ENCODE results near the gene BARD1. TPM values are rescaled to one million over a fixed set of nuclear protein-coding genes. Genes with fewer than 3 reads are reported as not detected.
A peak's percentile ranks its signal among the peaks of the same experiment; 100 is the strongest.

BARD1 gene
- total and polyA plus RNA-seq, 4 donors, result 0.54 to 11.3 (median 3.0) TPM

GRCh38 chr2:214713080-214713830 lies 96.2 kb downstream of the BARD1 start:
- Histone ChIP-seq H3K27ac (ENCODE audit: low read depth in 1 of 2, low read length in 2 of 2) (no peak overlapping the region), H3K9me3 (ENCODE audit: control insufficient read depth in 4 of 4, low read length in 3 of 4) (no peaks in the 10 kb centered on the region), H3K27me3 (ENCODE audit: control insufficient read depth in 4 of 4, insufficient read depth in 4 of 4, low read length in 3 of 4) (peaks cover 0 to 10% (median 3%) of the 10 kb centered on the region in 4 donors), H3K36me3 (ENCODE audit: control insufficient read depth in 4 of 4, insufficient read depth in 3 of 4, low read depth in 1 of 4, low read length in 3 of 4) (no peaks in the 10 kb centered on the region), H3K9ac (ENCODE audit: low read depth in 1 of 2, low read length in 2 of 2) (no peak overlapping the region), H3K4me3 (ENCODE audit: low read depth in 1 of 3, low read length in 3 of 3) (no peak overlapping the region), H3K4me1 (ENCODE audit: control insufficient read depth in 4 of 4, insufficient read depth in 4 of 4, low read length in 3 of 4) (peaks cover 0 to 5% (median 2%) of the 10 kb centered on the region in 4 donors)
- TF ChIP-seq HNF4G (IDR thresholded peaks at IDR 0.05), result no peak
- peak; percentile 69 for TF ChIP-seq REST (IDR thresholded peaks at IDR 0.05)
- TF ChIP-seq, protein P1, sequence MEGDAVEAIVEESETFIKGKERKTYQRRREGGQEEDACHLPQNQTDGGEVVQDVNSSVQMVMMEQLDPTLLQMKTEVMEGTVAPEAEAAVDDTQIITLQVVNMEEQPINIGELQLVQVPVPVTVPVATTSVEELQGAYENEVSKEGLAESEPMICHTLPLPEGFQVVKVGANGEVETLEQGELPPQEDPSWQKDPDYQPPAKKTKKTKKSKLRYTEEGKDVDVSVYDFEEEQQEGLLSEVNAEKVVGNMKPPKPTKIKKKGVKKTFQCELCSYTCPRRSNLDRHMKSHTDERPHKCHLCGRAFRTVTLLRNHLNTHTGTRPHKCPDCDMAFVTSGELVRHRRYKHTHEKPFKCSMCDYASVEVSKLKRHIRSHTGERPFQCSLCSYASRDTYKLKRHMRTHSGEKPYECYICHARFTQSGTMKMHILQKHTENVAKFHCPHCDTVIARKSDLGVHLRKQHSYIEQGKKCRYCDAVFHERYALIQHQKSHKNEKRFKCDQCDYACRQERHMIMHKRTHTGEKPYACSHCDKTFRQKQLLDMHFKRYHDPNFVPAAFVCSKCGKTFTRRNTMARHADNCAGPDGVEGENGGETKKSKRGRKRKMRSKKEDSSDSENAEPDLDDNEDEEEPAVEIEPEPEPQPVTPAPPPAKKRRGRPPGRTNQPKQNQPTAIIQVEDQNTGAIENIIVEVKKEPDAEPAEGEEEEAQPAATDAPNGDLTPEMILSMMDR (IDR thresholded peaks at IDR 0.05; ENCODE audit: low read depth, low read length, missing input control), result no peak
- TF ChIP-seq HNF4A (conservative IDR thresholded peaks at IDR 0.05), result peak; percentile 33 to 74
- peak; percentile 38 to 56 for TF ChIP-seq RAD21 (IDR thresholded peaks at IDR 0.05)
- peak; percentile 83 for TF ChIP-seq FOXA1 (IDR thresholded peaks at IDR 0.05)
- TF ChIP-seq ATF3 (IDR thresholded peaks at IDR 0.05), result no peak
- peak in 1 of 2 donors; percentile 84 for TF ChIP-seq RXRA (IDR thresholded peaks at IDR 0.05)
- TF ChIP-seq EGR1 (IDR thresholded peaks at IDR 0.05; ENCODE audit: low read depth in 2 of 2), result peak in 1 of 2 donors; percentile 74
- TF ChIP-seq JUND (IDR thresholded peaks at IDR 0.05), result peak; percentile 75 to 96
- TF ChIP-seq FOXA2 (IDR thresholded peaks at IDR 0.05), result peak; percentile 94
- peak; percentile 27 for TF ChIP-seq SP1 (IDR thresholded peaks at IDR 0.05)
- no peak for TF ChIP-seq TAF1 (conservative IDR thresholded peaks at IDR 0.05)
- TF ChIP-seq, protein P2, sequence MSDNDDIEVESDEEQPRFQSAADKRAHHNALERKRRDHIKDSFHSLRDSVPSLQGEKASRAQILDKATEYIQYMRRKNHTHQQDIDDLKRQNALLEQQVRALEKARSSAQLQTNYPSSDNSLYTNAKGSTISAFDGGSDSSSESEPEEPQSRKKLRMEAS (IDR thresholded peaks at IDR 0.05), result peak; percentile 83
- peak; percentile 88 for TF ChIP-seq ZBTB33 (IDR thresholded peaks at IDR 0.05)
- peak in 1 of 2 donors; percentile 41 for TF ChIP-seq GABPA (IDR thresholded peaks at IDR 0.05 in 1 of 2, conservative IDR thresholded peaks at IDR 0.05 in 1 of 2)
- TF ChIP-seq NR2F2 (IDR thresholded peaks at IDR 0.05), result no peak
- TF ChIP-seq YY1 (IDR thresholded peaks at IDR 0.05), result peak; percentile 70
- 30% methylated on average over 8 of the region's 8 CpGs for WGBS
- no peak for DNase-seq (ENCODE audit: low spot score)

All from liver (tissue), 9 donors.